Measurements from ENCODE around the gene ZNG1A.
"Not testable (repeated sequence)": the region's sequence is repeated elsewhere in the genome, so short reads cannot be mapped to it uniquely, and the experiment has no call there.

ZNG1A gene

DNA sequence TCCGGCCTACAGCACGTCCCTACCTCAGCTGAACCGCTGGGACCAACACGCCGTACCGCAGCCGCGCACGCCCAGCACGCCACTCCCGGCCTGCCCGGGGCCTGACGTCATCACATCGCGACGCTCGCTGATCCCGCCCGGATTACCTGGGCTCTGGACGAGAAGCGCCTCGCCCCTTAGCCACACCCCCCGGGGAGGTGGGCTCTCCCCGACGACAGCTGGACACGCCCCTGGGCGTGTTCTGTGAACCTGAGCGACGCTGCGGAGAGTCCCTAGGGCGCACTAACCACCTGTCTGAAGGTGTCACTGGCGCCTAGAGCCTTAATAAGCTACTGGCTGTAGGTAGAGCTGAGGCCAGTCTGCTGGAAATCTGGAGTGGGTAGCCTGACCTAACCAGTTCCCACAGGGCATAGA, at the start of gene ZNG1A:
Gene ZNG1A (minus strand): TSS at position 87 of the 414 bp plus-strand sequence. CDS start 87 bp downstream, outside the sequence.
- not testable (repeated sequence) for DNase-seq

- no peak for DNase-seq
These were observed 49.0 kb upstream of the ZNG1A start for GRCh38 chr9:227860-228259.

DNA sequence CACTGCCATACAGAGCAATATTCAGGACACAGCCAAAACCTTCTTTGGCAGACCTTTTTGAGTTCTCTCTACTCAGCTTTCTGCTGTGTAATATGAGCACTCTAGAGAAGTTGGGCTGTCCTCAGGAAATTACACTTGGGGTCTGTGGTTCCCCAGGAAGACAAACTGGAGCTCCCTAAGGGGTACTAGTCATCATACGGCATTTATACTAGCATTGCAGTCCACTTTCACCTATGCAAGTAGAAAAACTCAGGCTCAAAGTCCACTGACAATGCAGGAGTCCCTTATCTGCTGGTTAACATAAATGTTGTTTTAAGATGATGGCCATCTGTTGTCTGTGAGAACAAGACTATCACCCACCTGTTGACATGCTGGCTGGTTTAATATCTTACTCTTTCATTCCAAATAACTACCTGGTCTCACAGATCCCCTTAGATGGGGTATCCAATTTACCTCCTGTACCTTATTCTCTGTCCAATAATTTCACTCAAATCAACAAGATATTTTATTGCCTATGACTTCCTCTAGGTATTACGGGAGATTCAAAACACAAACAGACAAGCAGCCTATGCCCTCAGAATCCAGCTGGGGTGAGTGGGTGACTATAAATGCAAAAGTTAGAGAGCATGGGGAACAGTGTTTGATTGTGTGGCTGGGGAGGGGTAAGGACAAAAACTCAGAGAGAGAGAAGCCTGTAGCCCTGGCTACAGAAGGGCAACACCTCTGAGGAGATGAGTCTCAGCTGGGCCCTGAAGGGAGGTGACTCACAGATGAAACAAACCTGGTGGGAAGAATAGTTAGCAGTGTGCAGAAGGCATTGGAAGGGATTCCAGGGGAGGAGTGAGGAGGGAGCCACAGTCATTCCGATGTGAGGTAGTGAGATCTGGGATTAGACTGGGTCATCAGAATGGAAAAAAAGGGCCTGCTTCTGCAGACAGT, 46.0 kb upstream of the ZNG1A start:
- DNase-seq, result no peak

- DNase-seq, result no peak
These were observed 45.2 kb upstream of the ZNG1A start for GRCh38 chr9:224026-224425.

DNA sequence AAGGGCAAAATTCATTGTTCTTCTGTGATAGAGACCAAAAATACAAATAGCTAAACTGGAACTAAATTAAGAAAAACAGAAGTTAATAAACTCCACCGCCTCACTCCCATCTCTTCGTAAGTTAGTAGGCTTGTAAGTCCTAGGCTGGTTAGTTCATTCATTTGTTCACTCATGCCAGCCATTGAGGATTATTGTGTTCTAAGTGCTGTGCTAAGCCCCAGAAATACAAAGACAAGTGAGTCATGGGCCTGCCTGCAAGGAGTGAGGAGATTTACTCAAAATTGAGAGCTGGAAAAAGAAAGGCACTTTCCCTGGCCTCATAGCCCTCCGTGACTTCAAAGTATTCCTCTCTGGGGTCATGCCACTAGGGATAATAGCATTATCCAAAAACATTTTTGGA, 44.3 kb upstream of the ZNG1A start:
- DNase-seq, result no peak

DNA sequence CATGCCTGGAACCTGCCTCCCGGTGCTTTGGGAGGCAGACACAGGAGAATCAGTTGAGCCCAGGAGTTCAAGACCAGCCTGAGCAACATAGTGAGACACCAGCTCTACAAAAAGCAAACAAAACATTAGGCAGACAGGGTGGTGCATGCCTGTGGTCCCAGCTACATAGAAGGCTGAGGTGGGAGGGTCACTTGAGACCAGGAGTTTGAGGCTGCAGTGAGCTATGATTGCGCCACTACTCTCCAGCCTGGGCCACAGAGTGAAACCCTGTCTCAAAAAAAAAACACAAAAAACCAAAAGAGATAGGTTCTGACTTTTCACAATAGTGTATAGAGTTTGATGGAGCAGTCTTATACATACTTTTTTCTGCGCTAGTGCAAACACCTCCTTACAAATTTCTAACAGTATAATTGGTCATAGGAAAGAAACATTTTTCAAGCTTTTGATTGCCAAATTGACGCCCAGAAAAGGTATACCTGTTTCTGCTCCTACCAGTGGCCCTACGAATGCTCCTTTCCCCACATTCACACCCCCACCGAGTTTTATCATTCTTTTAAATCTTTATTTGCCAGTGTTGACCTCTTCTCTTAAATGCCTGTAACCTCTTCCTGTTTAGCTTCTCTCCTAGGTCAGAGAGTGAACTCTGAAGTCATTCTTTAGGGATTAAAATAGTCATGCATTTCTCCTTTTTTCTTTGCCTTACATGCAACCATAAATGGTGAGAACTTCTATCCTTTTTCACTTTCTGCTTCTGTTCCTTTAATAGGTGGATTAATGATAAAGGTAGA, 43.3 kb upstream of the ZNG1A start:
- DNase-seq, result no peak

DNA sequence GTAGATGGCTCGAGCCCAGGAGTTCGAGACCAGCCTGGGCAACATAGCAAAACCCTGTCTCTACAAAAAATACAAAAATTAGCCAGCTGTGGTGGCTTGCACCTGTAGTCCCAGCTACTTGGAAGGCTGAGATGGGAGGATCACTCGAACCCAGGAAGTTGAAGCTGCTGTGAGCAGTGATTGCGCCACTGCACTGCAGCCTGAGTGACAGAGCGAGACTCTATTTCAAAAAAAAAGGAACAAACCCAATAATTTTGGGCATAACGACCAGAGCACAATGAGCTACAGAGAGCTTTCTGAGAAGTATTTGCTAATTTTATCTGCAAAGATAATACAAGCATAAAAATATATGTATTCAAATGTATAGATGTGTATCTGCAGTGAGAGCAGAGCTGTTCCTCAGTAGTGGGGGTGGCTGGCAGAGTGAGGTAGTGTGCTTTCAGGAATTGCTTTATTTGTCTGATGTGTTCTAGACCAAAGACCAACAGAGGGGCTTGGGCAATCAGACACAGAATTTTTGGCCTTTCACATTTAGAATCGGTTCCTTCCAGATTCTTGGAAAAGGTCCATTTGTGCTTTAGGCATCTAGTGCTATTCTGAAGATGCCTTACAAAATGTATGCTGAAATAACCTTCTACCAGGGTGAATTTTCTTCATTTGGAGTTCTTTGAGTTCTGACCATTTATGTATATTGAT, 41.0 kb upstream of the ZNG1A start:
- DNase-seq, result no peak

GRCh38 chr9:219036-219435, 40.2 kb upstream of the ZNG1A start:
- not testable (repeated sequence) for DNase-seq

- DNase-seq, result no peak
These were observed 39.1 kb upstream of the ZNG1A start for GRCh38 chr9:217950-218349.

DNA sequence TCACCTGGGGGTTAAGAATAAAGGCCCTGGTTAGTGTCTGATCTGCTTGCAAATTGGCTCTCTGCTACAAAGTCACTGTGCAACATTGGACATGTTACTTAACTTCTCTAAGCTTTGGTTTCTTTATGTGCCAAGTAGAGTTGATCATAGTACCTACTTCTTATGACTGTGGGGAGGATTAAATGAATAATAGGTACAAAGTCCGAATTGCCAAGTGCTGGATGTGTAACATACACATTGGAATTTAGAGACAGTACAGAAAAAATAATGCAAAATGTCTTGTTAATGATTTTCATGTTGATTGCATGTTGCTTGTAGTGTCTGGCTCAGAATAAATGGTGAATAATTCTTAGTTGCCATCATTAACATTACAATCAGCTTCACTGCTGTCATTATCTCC, 38.0 kb upstream of the ZNG1A start:
- DNase-seq, result no peak

DNA sequence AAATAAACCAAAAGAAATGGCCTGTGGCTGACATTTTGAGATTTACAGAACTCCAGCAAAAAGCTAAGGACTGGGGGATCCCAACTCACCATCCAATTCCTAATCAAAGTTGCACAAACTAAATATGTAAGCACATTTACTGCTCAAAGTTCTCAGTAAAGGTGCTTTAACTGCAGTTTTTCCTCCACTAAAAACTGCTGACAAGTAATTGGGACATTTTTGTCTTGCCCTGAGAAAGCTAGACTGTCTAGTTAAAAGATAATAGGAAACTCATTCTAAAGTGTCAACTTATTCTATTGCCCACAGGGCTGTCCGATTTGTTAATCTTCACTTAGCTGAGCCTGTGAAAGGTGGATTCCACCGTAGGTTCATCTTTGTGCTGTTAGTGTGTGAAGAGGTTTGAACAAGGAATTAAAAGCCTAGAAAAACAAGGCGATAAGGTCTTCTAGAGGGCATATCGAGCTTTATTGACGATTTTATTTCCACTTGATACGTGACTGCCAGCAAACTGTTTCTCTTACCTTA, 36.8 kb upstream of the ZNG1A start:
- DNase-seq, result no peak

GRCh38 chr9:214648-215493, 36.0 kb upstream of the ZNG1A start, which contains the start of gene DOCK8:
Gene DOCK8, plus strand, starts transcription at chr9:214865. Its CDS starts 112 bp downstream, at chr9:214977.
- DNase-seq, result peak; percentile 61

DNA sequence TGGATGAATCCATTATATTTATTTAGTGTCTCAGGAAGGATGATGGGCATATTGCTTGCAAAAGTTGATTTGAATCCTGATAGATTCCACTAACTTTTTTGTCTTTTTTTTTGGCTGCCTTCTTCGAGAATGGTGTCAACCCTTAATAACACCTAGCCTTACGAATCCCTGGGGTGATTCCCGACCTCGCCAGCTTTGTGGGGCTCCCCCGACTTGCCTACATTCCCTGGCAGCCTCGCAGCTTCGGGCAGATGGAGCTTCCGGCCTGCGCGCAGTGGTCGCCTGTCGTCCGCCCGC, 35.4 kb upstream of the ZNG1A start:
- no peak for DNase-seq

DNA sequence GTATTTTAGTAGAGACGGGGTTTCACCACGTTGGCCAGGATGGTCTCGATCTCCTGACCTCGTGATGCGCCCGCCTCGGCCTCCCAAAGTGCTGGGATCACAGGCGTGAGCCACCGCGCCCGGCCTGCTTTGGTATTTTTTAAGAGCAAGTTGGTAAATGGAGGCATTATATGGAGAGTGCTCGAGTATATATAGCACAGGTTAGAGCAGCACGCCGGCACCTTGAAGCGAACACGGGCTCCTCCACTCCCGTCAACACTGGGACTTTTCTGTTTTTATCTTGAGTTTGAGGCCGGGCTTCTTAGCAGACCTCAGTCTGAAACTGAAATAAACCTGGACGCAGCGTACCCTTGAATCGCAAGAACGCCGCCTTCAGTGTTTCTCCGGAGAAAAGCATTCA, 35.0 kb upstream of the ZNG1A start:
- not testable (repeated sequence) for DNase-seq

GRCh38 chr9:212297-212696, 33.4 kb upstream of the ZNG1A start:
- DNase-seq, result no peak

- DNase-seq, result no peak
These were observed 32.7 kb upstream of the ZNG1A start for GRCh38 chr9:211557-211956.

DNA sequence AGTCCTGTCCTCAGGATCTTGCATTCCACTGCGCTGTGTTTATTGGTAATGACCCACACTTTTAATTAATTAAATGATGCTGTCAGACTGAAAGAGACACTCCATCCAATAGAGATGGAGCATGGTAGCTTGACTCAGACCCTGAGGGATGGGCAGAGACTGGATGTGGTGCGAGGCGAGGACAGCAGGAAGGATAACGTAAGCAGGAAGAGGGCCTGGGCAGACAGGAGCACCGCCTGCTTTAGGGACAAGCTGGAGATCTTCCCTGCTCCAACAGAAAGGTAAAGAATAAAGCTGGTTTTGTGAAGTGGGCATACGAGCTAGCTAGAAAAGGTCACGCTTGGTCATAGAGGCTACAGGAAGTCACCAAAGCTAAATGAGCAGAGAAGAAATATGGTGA, 32.2 kb upstream of the ZNG1A start:
- DNase-seq, result no peak

DNA sequence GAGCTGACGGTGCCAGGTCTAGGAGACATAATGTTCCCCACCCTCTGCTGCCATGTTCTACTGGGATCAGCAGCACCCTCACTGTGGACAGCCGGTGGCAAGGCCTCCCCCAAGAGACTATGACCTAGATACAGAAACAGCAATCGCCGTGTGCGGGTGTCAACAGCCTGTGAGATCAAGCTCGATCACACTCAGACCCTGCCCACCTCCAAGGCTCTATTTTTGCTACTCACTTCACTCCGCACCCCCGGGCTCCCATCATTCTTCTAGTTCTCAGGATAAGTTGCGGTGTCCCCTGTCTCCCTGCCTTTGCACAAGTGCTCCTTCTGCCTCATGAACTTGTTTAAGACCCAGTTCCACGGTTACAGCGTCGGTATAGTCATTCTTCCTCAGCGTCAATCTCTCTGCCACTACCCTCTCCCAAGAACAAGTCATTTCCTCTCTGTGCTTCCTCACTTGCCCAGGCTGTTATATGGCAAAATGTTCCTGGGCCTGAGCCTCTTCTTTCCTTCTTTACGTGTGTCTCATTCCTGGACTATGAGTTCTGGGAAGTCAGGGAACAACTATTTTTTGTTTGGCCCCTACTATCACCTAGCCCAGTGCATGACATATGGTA, 30.4 kb upstream of the ZNG1A start:
- DNase-seq, result no peak

DNA sequence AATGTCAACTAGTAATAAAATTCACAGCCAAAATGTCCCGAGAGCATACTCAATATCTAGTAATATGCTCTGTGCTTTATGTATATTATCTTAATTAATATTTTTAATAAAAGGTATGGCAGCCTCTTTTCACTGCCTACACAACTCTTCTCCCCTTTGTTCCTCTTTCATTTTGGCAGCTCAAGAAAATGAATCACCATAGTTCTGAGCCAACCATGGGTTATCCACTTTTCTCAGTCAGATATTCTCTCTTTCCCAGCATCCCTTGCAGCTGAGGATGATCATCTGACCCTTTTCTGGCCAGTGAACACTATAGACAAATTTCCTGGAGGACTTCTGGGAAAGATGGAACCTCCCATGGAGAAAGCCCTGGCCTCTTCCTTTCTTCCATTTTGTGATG, 27.6 kb upstream of the ZNG1A start:
- DNase-seq, result no peak

GRCh38 chr9:199601-200000, 20.7 kb upstream of the ZNG1A start:
- not testable (repeated sequence) for DNase-seq

DNA sequence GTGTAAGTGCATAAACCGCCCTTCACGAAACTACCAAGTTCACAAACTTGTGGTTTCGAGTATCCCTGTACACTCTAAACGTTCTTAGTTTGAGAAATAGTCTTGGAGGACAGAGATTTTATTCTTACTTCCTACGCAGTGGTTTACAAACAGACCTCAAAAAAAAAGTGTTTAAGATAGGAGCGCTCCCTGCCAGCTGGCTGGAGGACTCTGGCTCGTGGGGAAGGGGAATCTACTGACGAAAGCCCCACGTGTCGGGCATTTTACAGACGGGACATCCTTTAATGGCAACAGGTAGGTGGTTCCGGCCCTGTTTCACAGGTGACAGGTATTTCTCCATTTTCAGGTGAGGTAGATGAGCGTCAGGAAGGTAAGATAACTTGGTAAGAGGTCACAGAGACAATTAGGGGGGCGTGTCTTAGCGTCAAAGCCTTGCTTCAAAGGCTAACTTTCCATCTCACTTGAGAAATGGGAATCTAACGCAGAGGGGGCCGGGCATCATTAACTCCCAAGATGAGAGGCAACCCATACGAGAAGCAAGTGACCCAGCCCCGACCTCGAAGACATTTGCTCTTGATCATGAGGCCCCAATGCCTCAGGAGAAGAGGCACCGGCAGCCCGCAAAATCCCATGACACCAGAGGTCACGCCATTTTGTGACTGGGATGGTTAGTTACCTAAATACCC, 573 bp downstream of the ZNG1A start:
- not testable (repeated sequence) for DNase-seq
